Urothelium cell line (cell line): ENCODE data around the gene NPAS3.

Experiments used
- DNase-seq: peaks from one replicate; pipeline ENCODE4 v3.0.0; 2011; ENCODE audit warnings: low spot score, mixed read lengths
- FAIRE-seq: peaks from 2 replicates; lab custom pipeline; 2011; peaks lifted over from hg19 to GRCh38; lab: Jason Lieb, UNC

The NPAS3 gene

GRCh38 chr14:33715227-33715528 is 776.5 kb downstream of the NPAS3 start:
- DNase-seq = no peak
- FAIRE-seq = no peak

DNA sequence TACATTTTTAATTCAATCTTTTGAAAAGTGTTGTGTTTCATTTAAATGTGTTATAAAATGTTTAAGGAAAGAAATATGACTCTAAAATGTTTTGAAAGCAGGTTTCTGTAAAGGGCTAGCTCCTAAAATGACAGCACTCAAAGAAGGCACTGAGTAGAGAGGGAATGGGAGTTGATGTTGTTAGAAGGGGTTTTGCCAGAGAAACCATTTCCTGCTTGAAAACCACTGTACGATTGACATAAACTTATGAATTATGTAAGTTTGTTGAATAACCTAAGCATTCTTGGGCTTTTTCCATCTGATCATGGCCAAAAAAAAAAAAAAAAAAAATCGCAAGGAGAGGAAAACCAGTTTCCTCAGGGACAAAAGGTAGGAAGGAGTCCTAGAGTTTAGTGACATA is 778.2 kb downstream of the NPAS3 start:
- no peak for FAIRE-seq

DNA sequence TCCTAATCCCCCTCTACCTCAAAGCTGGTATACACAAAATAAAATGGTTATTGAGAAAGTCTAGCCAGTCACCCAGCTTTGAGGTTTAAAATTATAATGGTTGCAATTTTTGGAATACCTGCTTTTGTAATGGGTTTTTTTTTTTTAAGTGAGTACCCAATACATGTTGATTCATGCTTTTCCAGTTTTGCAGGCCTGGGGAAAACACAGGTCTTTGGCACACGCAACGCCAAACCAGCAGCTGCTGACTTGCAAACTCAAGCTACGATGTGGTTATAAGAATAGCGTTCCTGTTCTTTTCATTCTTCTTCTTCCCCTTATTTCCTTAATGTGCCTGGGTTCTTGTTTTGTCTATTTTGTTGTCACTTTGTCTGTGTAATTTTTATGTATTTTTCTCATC is 779.2 kb downstream of the NPAS3 start:
- no peak for FAIRE-seq
- no peak for DNase-seq

More for the DNA sequence above, 778.2 kb downstream of the NPAS3 start:
- no peak for DNase-seq

GRCh38 chr14:33720284-33720787 is 781.7 kb downstream of the NPAS3 start:
- DNase-seq (no peak), FAIRE-seq (no peak)

GRCh38 chr14:33726685-33727084 is 788.0 kb downstream of the NPAS3 start:
- FAIRE-seq = no peak
- no peak for DNase-seq

GRCh38 chr14:33727606-33728005 is 788.9 kb downstream of the NPAS3 start:
- DNase-seq (no peak), FAIRE-seq (no peak)

GRCh38 chr14:33728010-33728498 is 789.4 kb downstream of the NPAS3 start:
- DNase-seq = no peak
- FAIRE-seq = no peak

GRCh38 chr14:33730156-33730555 is 791.5 kb downstream of the NPAS3 start:
- no peak for DNase-seq
- FAIRE-seq = no peak

GRCh38 chr14:33732175-33732574 is 793.5 kb downstream of the NPAS3 start:
- no peak for DNase-seq
- no peak for FAIRE-seq

DNA sequence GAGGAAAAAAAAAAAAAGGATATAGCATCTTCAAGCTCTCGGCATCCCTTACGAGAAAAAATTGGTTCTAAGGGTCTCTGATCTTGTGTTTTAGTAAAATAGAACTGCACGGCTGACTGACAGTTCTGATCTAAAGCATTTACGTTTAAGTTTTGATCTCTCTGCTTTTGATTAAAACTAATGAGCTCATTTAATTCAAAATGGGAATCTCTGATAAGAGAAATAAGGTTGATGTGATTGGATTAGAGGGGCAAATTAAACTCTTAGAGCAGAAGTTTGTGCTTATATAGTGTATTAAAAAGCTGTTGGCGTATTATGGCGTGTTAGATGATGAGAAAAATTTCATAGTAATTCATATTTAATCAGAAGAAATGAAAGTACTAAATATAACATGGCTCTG is 794.6 kb downstream of the NPAS3 start:
- DNase-seq (no peak), FAIRE-seq (no peak)

DNA sequence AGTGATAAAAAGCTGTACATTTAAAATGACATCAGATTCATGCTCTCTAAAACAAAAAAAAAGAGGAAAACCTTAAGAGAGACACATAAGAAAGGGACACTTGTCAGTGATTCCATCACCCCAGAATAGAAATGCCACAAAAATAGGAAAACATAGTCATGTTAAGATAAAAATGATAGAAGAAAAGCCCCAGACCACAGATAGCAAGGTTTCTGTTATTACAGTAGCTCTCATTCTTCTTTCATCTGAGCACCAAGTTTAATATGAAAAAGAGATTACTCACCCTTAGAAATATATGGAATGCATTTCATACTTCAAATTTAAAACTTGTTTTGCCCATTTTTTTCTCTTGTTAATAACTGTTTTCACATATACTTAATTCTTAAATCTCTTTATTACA is 795.0 kb downstream of the NPAS3 start:
- DNase-seq (no peak), FAIRE-seq (no peak)

DNA sequence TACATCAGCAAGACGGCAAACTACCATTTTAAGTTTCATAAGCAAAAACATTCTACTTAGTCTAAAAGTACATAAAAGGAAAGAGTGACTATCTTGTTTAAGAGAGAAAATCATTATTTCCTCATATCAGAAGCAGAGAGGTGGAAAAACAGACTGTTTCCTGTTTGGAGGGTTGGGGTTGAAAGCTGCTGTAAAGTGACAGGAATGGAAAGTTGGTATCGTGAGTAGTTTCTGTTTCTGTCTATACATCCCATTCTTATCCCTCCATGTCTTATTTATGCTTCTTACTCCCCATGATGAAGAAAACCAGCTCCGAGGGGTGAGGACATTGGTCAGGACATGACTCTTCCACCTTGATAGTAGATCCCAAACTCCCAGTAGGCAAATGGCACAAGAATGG is 795.7 kb downstream of the NPAS3 start:
- FAIRE-seq = no peak
- DNase-seq = no peak

- FAIRE-seq = no peak
- no peak for DNase-seq
Measured at GRCh38 chr14:33736299-33736825, 797.7 kb downstream of the NPAS3 start.

DNA sequence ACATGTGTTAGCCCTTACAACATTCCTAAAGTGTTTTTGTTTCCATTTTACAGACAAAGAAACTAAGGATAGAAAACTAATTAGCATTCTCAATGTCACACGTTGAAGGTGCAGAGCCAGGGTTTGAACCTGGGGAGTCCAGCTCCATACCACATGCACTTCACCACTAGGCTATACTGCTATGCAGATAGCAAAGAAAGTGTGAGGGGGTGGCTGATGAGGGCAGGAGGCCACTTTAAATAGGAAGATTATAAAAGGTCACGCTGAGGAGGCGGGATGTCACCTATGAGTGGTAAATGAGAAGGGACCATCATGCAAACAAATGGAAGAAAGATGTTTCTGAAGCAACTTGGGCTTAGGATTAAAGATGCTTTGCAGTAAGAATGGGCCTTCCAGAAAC is 798.3 kb downstream of the NPAS3 start:
- FAIRE-seq = no peak
- no peak for DNase-seq

DNA sequence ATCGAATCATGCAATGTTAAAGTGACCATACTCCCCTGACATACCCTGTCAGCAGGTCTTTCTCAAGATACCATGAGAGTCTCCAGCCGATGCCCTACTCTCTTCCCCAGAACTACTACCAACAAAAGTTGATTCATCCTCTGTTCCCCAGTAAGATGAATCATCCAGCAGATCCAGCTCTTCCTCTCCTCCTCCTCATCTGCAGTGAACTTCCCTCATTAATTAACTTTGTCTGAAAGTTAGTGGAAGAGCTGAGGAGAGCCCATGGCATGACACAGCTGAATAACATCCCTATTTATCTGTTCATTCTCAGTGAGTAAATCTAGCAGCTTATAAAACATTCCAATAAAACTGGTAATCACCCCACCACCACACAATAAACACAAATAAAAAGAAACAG is 798.8 kb downstream of the NPAS3 start:
- no peak for FAIRE-seq
- DNase-seq = peak; percentile 24

DNA sequence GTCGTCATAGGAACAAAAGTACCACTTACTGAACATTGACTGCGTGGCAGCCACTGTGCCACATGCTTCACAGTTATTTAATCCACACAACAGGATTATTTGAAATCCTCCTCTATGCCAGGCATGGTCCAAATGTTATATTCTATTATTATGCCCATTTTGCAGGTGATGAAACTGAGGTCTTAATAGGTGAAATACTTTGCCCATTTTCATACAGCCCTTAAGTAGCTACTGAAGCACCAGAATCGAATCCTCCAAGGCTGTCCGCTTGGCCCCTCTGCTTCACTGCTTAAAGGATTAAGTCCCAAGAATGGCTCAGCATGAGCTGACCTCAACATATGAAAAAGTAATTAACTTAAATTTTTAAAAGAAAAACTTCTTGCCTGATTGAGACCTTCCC is 799.4 kb downstream of the NPAS3 start:
- FAIRE-seq (no peak), DNase-seq (no peak)

DNA sequence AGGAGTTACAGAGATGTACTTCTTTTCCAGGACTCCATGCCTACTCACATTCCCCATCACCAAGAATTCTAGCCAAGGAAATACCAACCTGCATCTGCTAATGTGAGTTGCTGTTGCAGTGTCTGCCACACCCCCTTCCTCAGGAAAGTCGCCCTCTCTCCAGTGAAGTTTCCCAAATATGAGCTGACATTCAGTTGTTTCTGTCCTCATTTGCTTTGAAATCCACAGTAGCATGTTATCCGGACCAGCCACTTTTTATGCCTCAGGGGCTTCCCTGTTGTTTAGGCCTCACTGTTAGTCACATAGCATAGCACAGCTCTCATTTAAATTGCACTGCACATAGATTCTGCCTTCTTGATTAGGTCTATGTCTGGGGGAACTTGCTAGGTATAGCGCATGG is 799.8 kb downstream of the NPAS3 start:
- FAIRE-seq (no peak), DNase-seq (no peak)

DNA sequence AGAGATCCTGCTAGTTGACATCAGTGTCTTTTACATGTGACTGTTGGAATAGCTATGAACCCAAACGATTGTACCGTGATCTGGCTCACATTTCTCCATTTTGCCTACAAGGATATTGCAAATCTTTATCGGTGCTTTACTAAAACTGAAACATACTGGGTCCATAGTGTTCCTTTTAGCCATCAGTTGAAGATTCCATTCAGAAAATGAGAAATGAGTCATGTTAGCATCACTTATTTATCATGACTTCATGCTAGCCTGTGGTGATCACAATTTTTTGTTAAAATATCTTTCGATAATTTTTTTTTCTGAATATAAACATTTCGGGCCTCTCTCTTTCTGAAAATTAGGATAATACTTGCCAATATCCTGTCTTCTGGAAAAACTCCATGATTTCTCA is 801.9 kb downstream of the NPAS3 start:
- no peak for FAIRE-seq
- DNase-seq = no peak

GRCh38 chr14:33742166-33742565 is 803.5 kb downstream of the NPAS3 start:
- DNase-seq (no peak), FAIRE-seq (no peak)

DNA sequence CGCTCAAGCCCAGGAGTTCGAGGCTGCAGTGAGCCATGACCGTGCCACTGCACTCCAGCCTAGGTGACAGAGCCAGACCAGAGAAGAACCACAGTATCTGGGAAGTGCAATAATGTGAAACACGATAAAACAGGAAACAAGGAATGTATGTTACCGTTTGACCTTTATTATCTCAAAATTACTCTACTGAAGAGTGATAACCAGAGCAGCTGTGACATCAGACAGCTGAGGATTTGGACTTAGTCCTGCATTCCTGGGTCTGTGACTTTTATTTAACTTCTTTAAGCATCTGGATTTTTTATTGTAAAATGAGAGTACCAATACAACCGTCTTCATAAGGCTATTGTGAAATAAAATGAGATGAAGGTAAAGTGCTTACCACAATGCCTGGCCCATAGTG is 806.5 kb downstream of the NPAS3 start:
- FAIRE-seq (no peak), DNase-seq (no peak)

DNA sequence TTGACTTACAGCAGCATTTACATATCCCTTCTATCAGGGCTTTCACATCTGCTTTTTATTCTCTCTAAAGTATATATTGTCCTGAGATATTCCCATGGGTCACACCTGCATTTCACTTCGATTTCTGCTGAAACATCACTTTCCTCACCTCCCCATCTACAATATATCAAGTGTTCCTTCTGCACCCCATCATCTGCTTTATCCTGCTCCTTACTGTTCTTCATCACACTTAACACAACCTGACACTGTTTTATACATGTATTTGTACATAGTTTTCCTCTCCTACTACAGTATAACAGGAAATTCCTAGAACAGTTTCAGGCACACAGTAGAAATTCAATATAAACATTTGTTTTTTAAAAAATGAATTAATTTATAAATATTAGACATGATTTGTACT is 809.1 kb downstream of the NPAS3 start:
- DNase-seq (no peak), FAIRE-seq (no peak)

- DNase-seq = peak; percentile 66
- no peak for FAIRE-seq
Measured at GRCh38 chr14:33754261-33754660, 815.6 kb downstream of the NPAS3 start.

DNA sequence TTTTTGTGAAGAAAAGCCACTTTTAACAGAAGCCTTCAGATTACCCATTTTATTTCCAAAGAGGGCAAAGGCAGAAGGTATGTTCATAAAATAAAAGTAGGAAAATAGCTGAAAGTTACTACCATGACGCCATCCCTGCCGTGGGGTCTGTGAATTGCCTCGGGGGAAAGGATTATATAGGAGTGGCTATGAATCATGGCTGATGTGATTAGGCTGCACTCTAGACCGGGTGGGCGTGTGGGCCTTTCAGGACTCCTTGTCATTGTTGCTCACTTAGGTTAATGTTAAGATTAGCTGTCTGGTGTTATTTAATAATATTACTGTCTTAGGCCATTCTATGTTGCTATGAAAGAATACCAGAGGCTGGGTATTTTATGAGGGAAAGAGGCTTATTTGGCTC is 816.7 kb downstream of the NPAS3 start:
- DNase-seq = no peak
- no peak for FAIRE-seq
